Esophagus muscularis mucosa (tissue), 3 donors: Measurements from ENCODE around the gene NID2.

Experiments
- CTCF ChIP-seq, 3 experiments: fragments of 200-600 bp in 2 of 3; fragments of 450-650 bp in 1 of 3; sonication (generic) in 2 of 3; IDR thresholded peaks; one replicate each; pipeline ENCODE4 v1.5.1; 2017 to 2019; ENCODE audit warnings: antibody characterized with exemption in 3 of 3, mild to moderate bottlenecking in 2 of 3, moderate library complexity in 1 of 3
- POLR2A ChIP-seq: fragments of 450-650 bp; IDR thresholded peaks from one replicate; pipeline ENCODE4 v1.6.1; 2017; ENCODE audit warnings: antibody characterized with exemption, moderate library complexity, mild to moderate bottlenecking, low read depth

- TF ChIP-seq CTCF (IDR thresholded peaks at IDR 0.05) (no peak), POLR2A (no peak)
Measured at GRCh38 chr14:51962711-51963110, 106.1 kb downstream of the NID2 start.
